ENCODE results near the gene TP53INP2. TPM values are rescaled to one million over a fixed set of nuclear protein-coding genes. Genes with fewer than 3 reads are reported as not detected.
"Not testable (repeated sequence)": the region's sequence is repeated elsewhere in the genome, so short reads cannot be mapped to it uniquely, and the experiment has no call there.

Gene TP53INP2
- total RNA-seq, 2 experiments from 2014 or later, result 1.9 TPM

DNA sequence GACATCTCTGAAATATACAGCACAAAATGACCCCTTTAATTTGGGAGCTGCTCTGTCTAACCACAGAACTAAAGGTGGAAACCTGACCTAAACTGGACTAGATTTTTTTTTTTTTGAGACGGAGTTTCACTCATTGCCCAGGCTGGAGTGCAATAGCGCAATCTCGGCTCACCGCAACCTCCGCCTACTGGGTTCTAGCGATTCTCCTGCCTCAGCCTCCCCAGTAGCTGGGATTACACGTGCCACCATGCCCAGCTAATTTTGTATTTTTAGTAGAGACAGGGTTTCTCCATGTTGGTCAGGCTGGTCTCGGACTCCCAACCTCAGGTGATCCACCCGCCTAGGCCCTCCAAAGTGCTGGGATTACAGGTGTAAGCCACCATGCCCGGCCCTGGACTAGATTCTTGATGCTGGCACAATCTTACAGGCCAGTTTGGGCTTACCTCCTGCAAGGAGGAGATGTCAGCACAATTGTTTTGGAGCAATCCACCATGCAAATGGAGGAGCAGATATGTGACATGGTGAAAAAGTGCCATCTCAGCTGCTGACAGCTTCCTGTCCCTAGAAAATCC is 9.9 kb downstream of the TP53INP2 start:
- intact Hi-C loops (cut with micrococcal nuclease); H3K27me3 Mint-ChIP-seq (ENCODE audit: low read depth); DNase-seq; H3K27ac Mint-ChIP-seq; H3K9me3 Mint-ChIP-seq; H3K4me3 Mint-ChIP-seq; H3K36me3 Mint-ChIP-seq (ENCODE audit: low read depth): not testable (repeated sequence)
- CTCF ChIA-PET, result interaction anchor here (0.6 to 2.1 kb wide), 3 partner anchors 9 to 437 kb away, joined by 3 to 5 read pairs (median 3); no protein-coding TSS in a partner anchor
- H3K4me1 Mint-ChIP-seq (ENCODE audit: low read depth), result peaks cover 11% of the 10 kb centered on the region

DNA sequence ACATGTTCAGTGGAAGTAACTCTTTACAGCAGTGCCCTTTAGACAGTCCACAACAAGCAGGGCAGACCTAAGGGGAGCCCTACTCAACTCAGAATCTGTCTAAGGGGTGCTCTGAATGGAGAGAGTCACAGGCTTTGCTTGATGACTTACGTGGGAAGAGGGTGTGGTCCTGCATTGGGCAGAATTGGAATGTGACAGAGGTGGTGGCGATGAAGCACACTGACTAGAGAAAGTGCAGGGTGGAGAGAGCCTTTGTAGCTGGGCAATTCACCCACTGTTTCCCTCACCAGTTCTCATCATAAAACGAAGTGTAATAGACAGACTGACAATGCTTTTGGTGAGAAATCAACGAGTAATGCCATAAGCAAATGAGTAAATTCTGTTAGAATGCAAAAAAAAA is 11.2 kb downstream of the TP53INP2 start:
- CTCF ChIA-PET, result interaction anchor here (2.1 kb wide), 1 partner anchor 31 kb away, joined by 5 read pairs; no protein-coding TSS in a partner anchor
- no peak for DNase-seq
- intact Hi-C loops (cut with micrococcal nuclease), result no loop called here
- Mint-ChIP-seq H3K4me1 (ENCODE audit: low read depth) (peaks cover 12% of the 10 kb centered on the region), H3K36me3 (ENCODE audit: low read depth) (peaks cover 5% of the 10 kb centered on the region), H3K27ac (no peak overlapping the region), H3K4me3 (no peak overlapping the region), H3K27me3 (ENCODE audit: low read depth) (no peaks in the 10 kb centered on the region), H3K9me3 (no peaks in the 10 kb centered on the region)

DNA sequence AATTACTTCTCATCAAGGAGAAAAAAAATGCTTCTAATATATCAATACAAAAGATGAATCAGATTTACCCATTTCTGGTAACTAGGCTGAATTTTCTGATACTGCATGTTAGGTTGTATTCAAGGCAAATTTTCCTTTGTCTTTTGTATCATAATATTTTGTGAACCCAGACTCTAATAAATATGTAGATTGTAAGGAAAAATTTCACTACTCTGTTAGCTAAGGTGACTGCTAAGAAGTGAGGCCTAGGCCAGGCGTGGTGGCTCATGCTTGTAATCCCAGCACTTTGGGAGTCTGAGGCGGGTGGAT is 12.7 kb downstream of the TP53INP2 start:
- H3K27ac Mint-ChIP-seq, result no peak overlapping the region
- H3K4me3 Mint-ChIP-seq, result no peak overlapping the region
- peaks cover 8% of the 10 kb centered on the region for H3K4me1 Mint-ChIP-seq (ENCODE audit: low read depth)
- intact Hi-C loops (cut with micrococcal nuclease), result no loop called here
- H3K9me3 Mint-ChIP-seq, result no peaks in the 10 kb centered on the region
- CTCF ChIA-PET, result interaction anchor here (0.6 to 0.7 kb wide), 2 partner anchors 178 to 180 kb away, joined by 3 to 4 read pairs; no protein-coding TSS in a partner anchor
- no peaks in the 10 kb centered on the region for H3K27me3 Mint-ChIP-seq (ENCODE audit: low read depth)
- H3K36me3 Mint-ChIP-seq (ENCODE audit: low read depth), result peaks cover 7% of the 10 kb centered on the region
- no peak for DNase-seq

DNA sequence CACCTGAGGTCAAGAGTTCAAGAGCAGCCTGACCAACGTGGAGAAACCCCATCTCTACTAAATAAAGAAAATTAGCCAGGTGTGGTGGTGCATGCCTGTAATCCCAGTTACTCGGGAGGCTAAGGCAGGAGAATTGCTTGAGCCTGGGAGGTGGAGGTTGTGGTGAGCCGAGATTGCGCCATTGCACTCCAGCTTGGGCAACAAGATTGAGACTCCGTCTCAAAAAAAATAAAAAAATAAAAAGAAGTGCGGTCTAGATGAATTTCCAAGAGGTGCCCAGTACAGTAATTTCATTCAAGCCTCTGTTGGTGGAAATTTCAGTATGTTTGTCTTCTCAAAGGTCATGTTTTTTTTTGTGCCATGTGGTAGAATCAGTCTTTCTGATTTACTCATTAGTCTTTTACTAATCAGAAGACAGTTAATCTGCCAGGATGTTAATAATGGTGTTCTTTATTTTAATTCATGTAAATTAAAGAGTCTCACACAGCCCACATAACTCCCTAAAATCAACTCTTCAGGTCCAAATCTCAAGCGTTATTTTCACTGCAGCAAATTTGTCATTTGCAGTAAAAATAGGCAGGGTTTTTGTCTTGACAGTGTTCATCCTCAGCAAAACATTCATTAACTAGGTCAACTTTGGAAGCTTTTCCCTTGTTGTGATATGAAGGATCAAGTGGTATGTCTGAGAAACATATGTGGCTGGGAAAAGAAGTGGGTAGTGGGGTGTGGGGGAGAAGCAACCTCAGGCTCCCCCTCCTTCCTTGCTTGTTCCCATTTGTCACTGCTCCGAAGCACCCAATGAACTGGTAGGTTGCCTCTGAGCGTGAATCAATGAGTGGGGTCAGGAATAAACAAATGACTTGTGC is 13.3 kb downstream of the TP53INP2 start:
- Mint-ChIP-seq H3K27ac (no peak overlapping the region), H3K27me3 (ENCODE audit: low read depth) (no peaks in the 10 kb centered on the region), H3K9me3 (no peaks in the 10 kb centered on the region), H3K36me3 (ENCODE audit: low read depth) (peaks cover 7% of the 10 kb centered on the region), H3K4me1 (ENCODE audit: low read depth) (peaks cover 8% of the 10 kb centered on the region), H3K4me3 (no peak overlapping the region)
- CTCF ChIA-PET, result no interaction called here
- no peak for DNase-seq
- intact Hi-C loops (cut with micrococcal nuclease), result no loop called here

DNA sequence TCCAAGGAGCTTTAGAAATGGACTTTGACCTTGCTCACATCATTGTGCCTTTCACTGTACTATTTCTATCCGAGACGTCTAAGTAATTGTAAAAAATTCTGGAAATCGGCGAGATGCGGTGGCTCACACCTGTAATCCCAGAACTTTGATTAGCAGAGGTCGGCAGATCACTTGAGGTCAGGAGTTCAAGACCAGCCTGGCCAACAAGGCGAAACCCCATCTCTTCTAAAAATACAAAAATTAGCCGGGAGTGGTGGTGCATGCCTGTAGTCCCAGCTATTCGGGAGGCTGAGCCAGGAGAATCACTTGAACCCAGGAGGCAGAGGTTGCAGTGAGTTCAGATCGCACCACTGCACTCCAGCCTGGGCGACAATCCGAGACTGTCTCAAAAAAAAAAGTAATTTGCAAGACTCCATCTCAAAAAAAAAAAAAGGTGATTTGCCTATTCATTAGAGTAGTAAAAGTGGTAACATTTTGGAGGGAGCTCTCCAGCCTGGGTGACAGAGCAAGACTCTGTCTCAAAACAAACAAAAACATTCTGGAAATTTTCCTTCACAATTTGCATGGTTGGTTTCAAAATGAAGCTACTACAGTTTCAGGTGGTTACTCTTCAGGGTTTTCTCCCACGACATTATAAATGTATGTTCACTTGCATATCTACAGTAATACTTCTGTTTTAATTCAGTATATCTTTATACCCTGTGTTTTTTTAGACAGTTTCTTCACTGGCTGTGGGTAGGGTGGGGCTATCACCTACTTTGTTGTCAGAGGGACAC is 15.3 kb downstream of the TP53INP2 start:
- CTCF ChIA-PET, result interaction anchor here (1.0 to 1.1 kb wide), 2 partner anchors 8 to 10 kb away, joined by 3 read pairs; no protein-coding TSS in a partner anchor
- intact Hi-C loops (cut with micrococcal nuclease); H3K9me3 Mint-ChIP-seq; H3K4me3 Mint-ChIP-seq; H3K4me1 Mint-ChIP-seq (ENCODE audit: low read depth); H3K27me3 Mint-ChIP-seq (ENCODE audit: low read depth); H3K27ac Mint-ChIP-seq; DNase-seq; H3K36me3 Mint-ChIP-seq (ENCODE audit: low read depth): not testable (repeated sequence)

DNA sequence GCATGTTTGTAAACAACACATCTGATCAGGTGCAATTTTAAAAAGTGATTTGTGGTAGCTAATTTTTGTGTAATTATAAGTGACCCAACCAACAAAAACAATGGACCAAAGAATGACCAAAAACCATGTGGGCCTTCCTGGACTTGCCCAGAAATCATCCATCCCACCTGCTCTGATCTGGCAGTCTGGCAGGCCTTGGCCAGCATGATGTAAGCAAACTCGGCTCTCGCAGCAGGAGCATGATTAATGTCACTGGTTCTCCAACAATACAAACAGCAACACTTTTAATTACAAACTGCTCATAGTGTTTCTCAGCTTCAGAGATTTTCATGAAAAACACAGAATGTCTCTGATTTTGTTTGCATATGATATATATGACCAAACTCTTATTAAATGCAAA is 16.1 kb downstream of the TP53INP2 start:
- CTCF ChIA-PET, result interaction anchor here (0.7 to 1.1 kb wide), 3 partner anchors 9 to 408 kb away, joined by 3 read pairs; no protein-coding TSS in a partner anchor
- intact Hi-C loops (cut with micrococcal nuclease), result no loop called here
- no peaks in the 10 kb centered on the region for H3K9me3 Mint-ChIP-seq
- peaks cover 4% of the 10 kb centered on the region for H3K4me1 Mint-ChIP-seq (ENCODE audit: low read depth)
- H3K4me3 Mint-ChIP-seq, result no peak overlapping the region
- no peaks in the 10 kb centered on the region for H3K27me3 Mint-ChIP-seq (ENCODE audit: low read depth)
- DNase-seq, result no peak
- H3K27ac Mint-ChIP-seq, result no peak overlapping the region
- H3K36me3 Mint-ChIP-seq (ENCODE audit: low read depth), result peaks cover 8% of the 10 kb centered on the region

DNA sequence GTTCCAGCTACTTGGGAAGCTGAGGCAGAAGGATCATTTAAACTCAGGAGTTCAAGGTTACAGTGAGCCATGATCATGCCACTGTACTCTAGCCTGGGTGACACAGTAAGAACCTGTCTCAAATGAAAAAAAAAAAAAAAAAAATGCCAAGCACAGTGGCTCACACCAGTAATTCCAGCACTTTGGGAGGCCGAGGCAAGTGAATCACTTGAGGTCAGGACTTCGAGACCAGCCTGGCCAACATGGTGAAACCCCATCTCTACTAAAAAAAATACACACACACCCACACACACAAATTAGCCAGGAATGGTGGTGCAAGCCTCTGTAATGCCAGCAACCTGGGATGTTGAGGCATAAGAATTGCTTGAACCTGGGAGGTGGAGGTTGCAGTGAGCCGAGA is 18.4 kb downstream of the TP53INP2 start:
- intact Hi-C loops (cut with micrococcal nuclease); H3K27me3 Mint-ChIP-seq (ENCODE audit: low read depth); H3K27ac Mint-ChIP-seq; H3K4me1 Mint-ChIP-seq (ENCODE audit: low read depth); DNase-seq; H3K9me3 Mint-ChIP-seq; H3K4me3 Mint-ChIP-seq: not testable (repeated sequence)
- H3K36me3 Mint-ChIP-seq (ENCODE audit: low read depth), result peaks cover 23% of the 10 kb centered on the region
- CTCF ChIA-PET, result interaction anchor here (0.6 kb wide), 1 partner anchor 12 kb away, joined by 3 read pairs; no protein-coding TSS in a partner anchor

DNA sequence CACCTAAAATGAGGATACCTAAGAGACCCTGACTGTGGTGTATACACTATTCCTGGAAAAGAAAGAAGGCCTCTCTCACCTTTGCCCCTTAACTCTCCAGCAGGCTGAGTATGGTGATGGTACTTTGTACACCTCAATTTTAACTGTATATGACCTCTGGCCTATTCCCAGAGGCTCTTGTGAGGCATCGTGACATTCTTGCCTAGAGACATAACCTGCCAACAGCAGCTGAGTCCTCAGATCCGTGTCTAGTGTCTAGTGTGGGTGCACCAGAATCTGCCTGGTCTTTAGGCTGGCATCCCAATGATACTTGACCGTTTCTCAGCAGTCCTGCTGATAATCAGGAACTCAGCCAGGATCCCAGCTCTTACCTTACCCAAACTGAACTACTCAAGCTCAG is 20.0 kb downstream of the TP53INP2 start:
- Mint-ChIP-seq H3K9me3 (no peaks in the 10 kb centered on the region), H3K4me3 (no peak overlapping the region), H3K36me3 (ENCODE audit: low read depth) (peaks cover 23% of the 10 kb centered on the region), H3K4me1 (ENCODE audit: low read depth) (peaks cover 4% of the 10 kb centered on the region), H3K27ac (no peak overlapping the region), H3K27me3 (ENCODE audit: low read depth) (no peaks in the 10 kb centered on the region)
- intact Hi-C loops (cut with micrococcal nuclease), result no loop called here
- DNase-seq, result no peak
- CTCF ChIA-PET, result interaction anchor here (0.6 to 0.7 kb wide), 2 partner anchors 40 to 196 kb away, joined by 3 to 4 read pairs; no protein-coding TSS in a partner anchor

DNA sequence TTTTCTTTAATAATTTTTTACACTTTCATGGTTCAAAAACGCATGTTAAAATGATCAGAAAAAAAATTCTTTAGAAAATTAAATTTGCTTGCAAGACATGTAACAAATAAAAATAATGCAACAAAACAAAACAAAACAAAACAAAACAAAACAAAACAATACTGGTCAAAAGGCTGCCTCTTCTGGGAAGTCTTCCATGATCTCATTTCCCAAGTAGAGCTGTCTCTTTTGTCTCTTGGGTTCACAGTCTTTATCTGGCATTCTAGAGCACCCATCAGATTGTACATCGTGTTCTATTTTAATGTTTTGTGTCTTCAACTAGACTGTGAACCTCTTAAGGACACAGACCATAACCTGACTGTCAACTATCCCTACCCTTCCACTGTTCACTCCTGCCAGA is 25.3 kb downstream of the TP53INP2 start:
- peaks cover 25% of the 10 kb centered on the region for H3K36me3 Mint-ChIP-seq (ENCODE audit: low read depth)

DNA sequence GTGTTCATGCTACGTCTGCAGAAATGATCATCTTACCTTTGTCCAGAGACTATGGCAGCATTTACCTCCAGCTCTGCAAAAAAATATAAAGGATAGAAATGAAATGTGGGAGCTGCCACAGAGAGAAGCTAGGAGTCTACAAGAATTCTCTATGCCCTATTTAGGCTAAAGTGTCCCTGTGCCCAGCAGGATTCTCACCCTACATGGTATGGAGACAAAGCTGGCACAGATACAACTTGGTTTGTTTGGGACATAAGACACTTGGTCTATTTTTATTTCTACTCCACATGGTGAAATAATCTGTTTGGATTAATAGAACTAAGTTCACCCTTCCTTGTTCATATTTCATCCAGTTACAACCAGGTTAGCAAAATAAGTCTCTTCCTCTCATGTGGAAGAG is 28.4 kb downstream of the TP53INP2 start:
- no peak for DNase-seq
- CTCF ChIA-PET, result no interaction called here
- H3K4me1 Mint-ChIP-seq (ENCODE audit: low read depth), result no peaks in the 10 kb centered on the region
- H3K4me3 Mint-ChIP-seq, result no peak overlapping the region
- H3K27ac Mint-ChIP-seq, result no peak overlapping the region
- peaks cover 10% of the 10 kb centered on the region for H3K36me3 Mint-ChIP-seq (ENCODE audit: low read depth)
- no peaks in the 10 kb centered on the region for H3K9me3 Mint-ChIP-seq
- intact Hi-C loops (cut with micrococcal nuclease), result no loop called here
- no peaks in the 10 kb centered on the region for H3K27me3 Mint-ChIP-seq (ENCODE audit: low read depth)

More for the DNA sequence above, 25.3 kb downstream of the TP53INP2 start:
- CTCF ChIA-PET, result interaction anchor here (0.7 to 1.2 kb wide), 2 partner anchors 10 to 256 kb away, joined by 3 read pairs; no protein-coding TSS in a partner anchor
- H3K4me1 Mint-ChIP-seq (ENCODE audit: low read depth), result no peaks in the 10 kb centered on the region
- DNase-seq, result no peak
- no peaks in the 10 kb centered on the region for H3K9me3 Mint-ChIP-seq
- no peak overlapping the region for H3K27ac Mint-ChIP-seq
- no peaks in the 10 kb centered on the region for H3K27me3 Mint-ChIP-seq (ENCODE audit: low read depth)
- intact Hi-C loops (cut with micrococcal nuclease), result no loop called here
- no peak overlapping the region for H3K4me3 Mint-ChIP-seq

DNA sequence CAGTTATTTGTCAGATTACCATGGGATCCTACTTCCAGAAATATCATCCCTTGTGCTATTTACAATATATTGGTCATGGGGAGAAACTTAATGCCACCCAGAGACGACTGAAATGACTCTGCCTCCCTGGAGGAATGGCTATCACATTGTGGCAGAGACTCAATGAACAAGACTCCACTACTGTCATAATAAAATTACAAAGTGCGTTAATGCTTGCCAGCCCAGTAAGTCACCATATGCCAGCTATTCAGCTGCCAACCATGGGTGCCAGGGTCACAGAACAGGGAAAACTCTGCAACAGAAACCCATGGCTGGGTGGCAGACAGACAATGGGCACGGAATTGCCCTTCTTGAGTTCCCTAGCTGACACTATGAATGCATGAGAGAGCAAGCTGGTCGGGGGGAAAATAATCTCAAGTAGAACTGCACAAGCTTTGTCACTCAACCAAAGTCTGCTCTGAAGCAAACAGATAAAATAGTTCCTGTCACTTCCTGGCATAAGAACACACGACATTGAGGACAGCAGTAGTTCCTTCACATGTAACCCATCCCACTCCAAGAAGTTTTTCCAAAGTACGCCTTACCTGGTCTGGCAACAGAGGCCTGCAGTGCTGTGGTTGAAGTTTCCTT is 32.1 kb downstream of the TP53INP2 start:
- H3K27me3 Mint-ChIP-seq (ENCODE audit: low read depth), result no peaks in the 10 kb centered on the region
- H3K9me3 Mint-ChIP-seq, result no peaks in the 10 kb centered on the region
- CTCF ChIA-PET, result interaction anchor here (0.6 kb wide), 1 partner anchor 533 kb away, joined by 3 read pairs; no protein-coding TSS in a partner anchor
- no peaks in the 10 kb centered on the region for H3K4me1 Mint-ChIP-seq (ENCODE audit: low read depth)
- no peak overlapping the region for H3K27ac Mint-ChIP-seq
- no peak overlapping the region for H3K4me3 Mint-ChIP-seq
- intact Hi-C loops (cut with micrococcal nuclease), result no loop called here
- DNase-seq, result no peak
- H3K36me3 Mint-ChIP-seq (ENCODE audit: low read depth), result peaks cover 9% of the 10 kb centered on the region

DNA sequence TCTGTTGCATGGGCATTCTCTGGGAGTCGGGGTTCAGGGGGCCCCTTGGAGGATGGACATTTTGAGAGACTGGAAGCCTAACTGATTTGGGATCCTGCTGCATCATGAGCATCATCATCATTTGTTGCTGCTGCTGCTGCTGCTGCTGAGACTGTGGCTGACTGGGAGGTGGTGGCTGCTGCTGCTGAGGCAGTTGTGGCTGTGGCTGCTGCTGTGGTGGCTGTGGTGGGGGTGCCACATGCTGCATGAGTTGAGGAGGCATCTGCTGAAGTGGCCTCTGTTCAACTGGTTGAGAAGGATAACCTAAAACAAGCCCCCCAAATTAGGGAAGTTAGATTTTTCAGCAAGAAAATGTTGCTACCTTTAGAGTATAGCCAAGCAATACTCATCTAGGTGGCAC is 38.9 kb downstream of the TP53INP2 start:
- CTCF ChIA-PET, result no interaction called here
- H3K4me1 Mint-ChIP-seq (ENCODE audit: low read depth), result peaks cover 8% of the 10 kb centered on the region
- H3K36me3 Mint-ChIP-seq (ENCODE audit: low read depth), result peaks cover 19% of the 10 kb centered on the region

More for the DNA sequence above, 38.9 kb downstream of the TP53INP2 start:
- Mint-ChIP-seq H3K27ac (peak overlapping the region; percentile 31), H3K4me3 (no peak overlapping the region), H3K9me3 (no peaks in the 10 kb centered on the region), H3K27me3 (ENCODE audit: low read depth) (no peaks in the 10 kb centered on the region)
- DNase-seq, result no peak
- intact Hi-C loops (cut with micrococcal nuclease), result no loop called here

Data from activated naive CD4-positive, alpha-beta T cell treated with anti-CD3 and anti-CD28 coated beads for 36 hours (primary cell).